ENCODE measurements around the gene LRRC10.

GRCh38 chr12:69660164-69660863 is 49.6 kb upstream of the LRRC10 start:
- no peak for TF ChIP-seq REST (IDR thresholded peaks at IDR 0.05; ENCODE audit: insufficient read depth in 1 of 2, low read depth in 2 of 2, low read length in 2 of 2)
- no peak for TF ChIP-seq TAF1 (IDR thresholded peaks at IDR 0.05; ENCODE audit: borderline replicate concordance, insufficient read depth, low read length)
- TF ChIP-seq POLR2AphosphoS5 (IDR thresholded peaks at IDR 0.05; ENCODE audit: low read depth, low read length): no peak
- TF ChIP-seq SIN3A (IDR thresholded peaks at IDR 0.05; ENCODE audit: borderline replicate concordance, insufficient read depth, low read length): no peak
- no peak for TF ChIP-seq FOXP2 (optimal IDR thresholded peaks at IDR 0.05; ENCODE audit: borderline replicate concordance, extremely low read depth, extremely low read length, insufficient read depth)
